ENCODE results near the gene ITGB1BP1. TPM values are rescaled to one million over a fixed set of nuclear protein-coding genes. Genes with fewer than 3 reads are reported as not detected.

ITGB1BP1 gene
- total and polyA plus RNA-seq, 3 donors from 2014 or later, result 31.3 to 45.6 (median 38.1) TPM

DNA sequence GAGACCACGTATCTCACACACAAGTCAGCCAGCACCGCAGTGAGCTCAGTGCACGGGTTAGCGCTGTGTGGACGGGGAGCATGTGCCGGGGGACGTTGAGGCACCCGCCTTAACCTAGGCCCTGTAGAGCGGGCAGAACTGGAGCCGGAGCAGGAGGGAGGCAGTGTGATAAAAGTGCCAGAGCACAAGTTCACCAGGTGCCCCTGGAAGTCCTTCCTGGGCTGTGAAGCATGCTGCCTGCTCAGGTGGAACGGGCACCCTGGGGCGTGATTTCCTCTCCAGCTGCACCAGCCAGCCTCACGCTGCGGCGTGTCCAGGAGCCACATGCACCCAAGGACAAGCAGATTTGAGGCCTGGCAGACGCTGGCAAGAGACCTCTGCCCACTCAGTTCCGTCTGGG lies 50.3 kb downstream of the ITGB1BP1 start:
- no peak for DNase-seq
- no peak overlapping the region for H3K4me3 ChIP-seq
- no peaks in the 10 kb centered on the region for H3K36me3 ChIP-seq (ENCODE audit: low read depth, missing control alignments)
- intact Hi-C loops (cut with DNase I; ENCODE audit: low total_unique reads), result no loop called here
- TF ChIP-seq, protein P1, sequence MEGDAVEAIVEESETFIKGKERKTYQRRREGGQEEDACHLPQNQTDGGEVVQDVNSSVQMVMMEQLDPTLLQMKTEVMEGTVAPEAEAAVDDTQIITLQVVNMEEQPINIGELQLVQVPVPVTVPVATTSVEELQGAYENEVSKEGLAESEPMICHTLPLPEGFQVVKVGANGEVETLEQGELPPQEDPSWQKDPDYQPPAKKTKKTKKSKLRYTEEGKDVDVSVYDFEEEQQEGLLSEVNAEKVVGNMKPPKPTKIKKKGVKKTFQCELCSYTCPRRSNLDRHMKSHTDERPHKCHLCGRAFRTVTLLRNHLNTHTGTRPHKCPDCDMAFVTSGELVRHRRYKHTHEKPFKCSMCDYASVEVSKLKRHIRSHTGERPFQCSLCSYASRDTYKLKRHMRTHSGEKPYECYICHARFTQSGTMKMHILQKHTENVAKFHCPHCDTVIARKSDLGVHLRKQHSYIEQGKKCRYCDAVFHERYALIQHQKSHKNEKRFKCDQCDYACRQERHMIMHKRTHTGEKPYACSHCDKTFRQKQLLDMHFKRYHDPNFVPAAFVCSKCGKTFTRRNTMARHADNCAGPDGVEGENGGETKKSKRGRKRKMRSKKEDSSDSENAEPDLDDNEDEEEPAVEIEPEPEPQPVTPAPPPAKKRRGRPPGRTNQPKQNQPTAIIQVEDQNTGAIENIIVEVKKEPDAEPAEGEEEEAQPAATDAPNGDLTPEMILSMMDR (IDR thresholded peaks at IDR 0.05), result no peak
- TF ChIP-seq POLR2A (IDR thresholded peaks at IDR 0.05), result no peak
- H3K27ac ChIP-seq, result no peak overlapping the region
- 91 to 95% methylated on average over 7 to 17 of the region's 17 CpGs for WGBS, 2 donors
- H3K9me3 ChIP-seq, result no peaks in the 10 kb centered on the region
- no peaks in the 10 kb centered on the region for H3K27me3 ChIP-seq
- H3K4me1 ChIP-seq, result no peaks in the 10 kb centered on the region

DNA sequence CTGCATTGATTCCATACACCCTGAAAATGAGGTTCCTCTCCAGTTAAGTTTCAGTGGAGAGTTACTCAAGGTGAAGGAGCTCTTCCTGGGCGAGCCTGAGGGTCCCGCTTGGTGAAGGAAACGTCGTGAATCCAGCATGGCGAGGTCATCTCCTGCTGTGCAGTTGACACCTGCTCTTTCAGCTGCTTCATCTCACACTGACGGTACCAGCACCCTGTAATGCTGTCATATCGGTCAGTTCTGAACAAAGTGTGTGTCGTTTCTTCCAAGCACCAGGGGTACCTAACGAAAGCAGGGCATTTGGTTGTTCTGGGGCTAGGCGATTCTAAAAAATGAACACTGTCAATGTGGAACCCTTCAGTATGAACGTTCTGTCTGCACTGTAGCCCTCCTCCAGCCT lies 52.6 kb downstream of the ITGB1BP1 start:
- intact Hi-C loops (cut with DNase I; ENCODE audit: low total_unique reads), result no loop called here
- no peaks in the 10 kb centered on the region for H3K4me1 ChIP-seq
- no peak for TF ChIP-seq POLR2A (IDR thresholded peaks at IDR 0.05)
- TF ChIP-seq, protein P1 (IDR thresholded peaks at IDR 0.05), result no peak
- H3K27me3 ChIP-seq, result no peaks in the 10 kb centered on the region
- H3K27ac ChIP-seq, result no peak overlapping the region
- no peaks in the 10 kb centered on the region for H3K9me3 ChIP-seq
- no peaks in the 10 kb centered on the region for H3K36me3 ChIP-seq (ENCODE audit: low read depth, missing control alignments)
- no peak overlapping the region for H3K4me3 ChIP-seq
- no peak for DNase-seq
- WGBS, 2 donors, result 90 to 95% methylated on average over 11 of the region's 11 CpGs

DNA sequence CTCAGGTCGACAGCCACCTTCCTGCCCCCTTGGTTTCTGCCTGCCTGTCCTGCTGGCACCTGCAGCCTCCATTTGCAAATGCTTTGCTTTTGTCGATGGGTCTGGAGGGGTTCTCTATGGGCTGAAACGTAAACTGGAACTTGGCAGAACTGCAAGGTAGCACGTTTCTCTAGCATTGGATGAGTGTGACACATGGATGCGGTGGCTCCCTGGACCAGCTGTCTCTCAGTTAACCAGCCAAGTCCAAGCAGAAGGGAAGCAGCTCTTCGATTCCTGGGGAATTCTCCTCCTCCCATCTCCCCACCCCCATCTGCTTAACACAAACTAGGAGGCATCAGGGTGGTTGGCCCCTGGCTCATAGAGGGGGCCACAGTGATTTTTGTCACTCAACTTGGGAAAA lies 57.3 kb downstream of the ITGB1BP1 start:
- TF ChIP-seq, protein P1 (IDR thresholded peaks at IDR 0.05), result no peak
- no peak for TF ChIP-seq POLR2A (IDR thresholded peaks at IDR 0.05)
- Histone ChIP-seq H3K36me3 (ENCODE audit: low read depth, missing control alignments) (no peaks in the 10 kb centered on the region), H3K27me3 (no peaks in the 10 kb centered on the region), H3K9me3 (no peaks in the 10 kb centered on the region), H3K4me1 (no peaks in the 10 kb centered on the region), H3K27ac (no peak overlapping the region), H3K4me3 (no peak overlapping the region)
- intact Hi-C loops (cut with DNase I; ENCODE audit: low total_unique reads), result no loop called here
- 90 to 94% methylated on average over 3 to 6 of the region's 6 CpGs for WGBS, 2 donors
- DNase-seq, result no peak

DNA sequence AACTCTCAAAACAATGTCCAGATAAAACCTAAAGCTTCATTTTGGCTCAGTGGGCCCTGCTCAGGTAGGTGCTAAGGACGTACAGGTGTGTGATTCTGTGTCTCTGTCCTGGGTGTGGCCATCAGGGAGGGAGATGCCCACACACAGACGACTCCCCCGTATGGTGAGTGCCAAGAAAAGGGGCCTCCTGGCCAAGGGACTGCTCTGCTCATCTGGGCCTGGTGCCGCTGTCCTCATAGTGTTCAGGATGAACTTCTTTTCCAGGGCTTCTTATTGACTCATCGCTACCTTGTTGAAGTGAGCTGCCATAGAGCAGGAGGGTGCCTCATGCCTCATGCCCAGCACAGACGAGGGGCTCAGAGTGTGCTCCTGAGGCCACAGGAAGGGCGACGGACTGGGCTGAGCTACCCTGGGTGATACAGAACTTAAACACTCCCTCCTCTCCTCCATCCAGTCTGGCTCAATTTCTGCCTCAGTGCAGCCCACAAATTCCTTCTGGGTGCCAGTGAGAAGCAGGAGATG lies 57.8 kb downstream of the ITGB1BP1 start:
- H3K36me3 ChIP-seq (ENCODE audit: low read depth, missing control alignments), result no peaks in the 10 kb centered on the region
- DNase-seq, result no peak
- no peak for TF ChIP-seq POLR2A (IDR thresholded peaks at IDR 0.05)
- TF ChIP-seq, protein P1 (IDR thresholded peaks at IDR 0.05), result no peak
- no peaks in the 10 kb centered on the region for H3K9me3 ChIP-seq
- 85 to 86% methylated on average over 6 to 8 of the region's 8 CpGs for WGBS, 2 donors
- no peak overlapping the region for H3K4me3 ChIP-seq
- no peak overlapping the region for H3K27ac ChIP-seq
- intact Hi-C loops (cut with DNase I; ENCODE audit: low total_unique reads), result no loop called here
- no peaks in the 10 kb centered on the region for H3K27me3 ChIP-seq
- H3K4me1 ChIP-seq, result no peaks in the 10 kb centered on the region

DNA sequence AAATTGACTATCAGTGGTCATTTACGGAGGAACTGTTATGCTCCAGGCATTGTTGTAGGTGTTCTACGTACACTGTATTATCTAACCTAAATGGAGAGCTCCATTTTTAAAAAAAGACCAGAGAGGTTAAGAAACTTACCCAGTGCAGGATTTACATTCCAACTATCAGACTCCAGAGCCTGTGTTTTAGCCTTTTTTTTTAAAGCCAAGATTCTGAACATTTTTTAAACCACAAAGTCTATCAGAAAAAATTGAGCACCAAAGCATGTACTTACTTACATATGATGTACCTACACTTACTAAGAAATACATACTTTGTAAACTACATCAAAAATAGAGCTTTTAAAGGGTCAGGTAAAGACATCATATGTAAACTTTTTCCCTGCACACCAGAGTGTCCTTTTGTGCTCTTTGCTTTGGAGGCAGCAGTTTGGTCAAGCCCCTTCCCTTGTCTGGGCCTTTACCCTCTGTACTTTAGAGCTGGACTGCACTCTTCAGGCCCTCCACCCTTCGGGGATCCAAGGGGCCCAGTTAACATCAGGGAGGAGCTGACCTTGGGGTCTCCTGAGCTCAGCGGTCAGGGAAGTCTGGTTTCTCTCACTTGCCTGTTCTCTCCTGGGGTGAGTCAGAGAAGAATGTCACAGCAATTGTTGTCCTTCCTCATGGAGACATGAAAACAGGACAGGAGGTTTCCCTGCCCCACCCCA lies 58.4 kb downstream of the ITGB1BP1 start:
- DNase-seq, result no peak
- WGBS, 2 donors, result 72 to 76% methylated on average over 4 of the region's 4 CpGs
- intact Hi-C loops (cut with DNase I; ENCODE audit: low total_unique reads), result no loop called here

More for the DNA sequence above, 58.4 kb downstream of the ITGB1BP1 start:
- no peaks in the 10 kb centered on the region for H3K27me3 ChIP-seq
- TF ChIP-seq, protein P1 (IDR thresholded peaks at IDR 0.05), result no peak
- no peak for TF ChIP-seq POLR2A (IDR thresholded peaks at IDR 0.05)
- no peak overlapping the region for H3K27ac ChIP-seq
- H3K4me1 ChIP-seq, result no peaks in the 10 kb centered on the region
- H3K36me3 ChIP-seq (ENCODE audit: low read depth, missing control alignments), result no peaks in the 10 kb centered on the region
- H3K9me3 ChIP-seq, result no peaks in the 10 kb centered on the region
- no peak overlapping the region for H3K4me3 ChIP-seq
